Stimulated activated CD8-positive, alpha-beta memory T cell treated with anti-CD3 and anti-CD28 coated beads, Interleukin-4, amount 100 ng/mL, for 4 hours (primary cell): ENCODE data around the gene ADAMTS14.
"Not testable (repeated sequence)": the region's sequence is repeated elsewhere in the genome, so short reads cannot be mapped to it uniquely, and the experiment has no call there.

Source experiments
- DNase-seq, 2 donors: peaks; one replicate each; pipeline ENCODE4 v3.0.0-alpha.2; 2020; ENCODE audit warnings: low read depth in 2 of 2, low spot score in 1 of 2

The ADAMTS14 gene

DNA sequence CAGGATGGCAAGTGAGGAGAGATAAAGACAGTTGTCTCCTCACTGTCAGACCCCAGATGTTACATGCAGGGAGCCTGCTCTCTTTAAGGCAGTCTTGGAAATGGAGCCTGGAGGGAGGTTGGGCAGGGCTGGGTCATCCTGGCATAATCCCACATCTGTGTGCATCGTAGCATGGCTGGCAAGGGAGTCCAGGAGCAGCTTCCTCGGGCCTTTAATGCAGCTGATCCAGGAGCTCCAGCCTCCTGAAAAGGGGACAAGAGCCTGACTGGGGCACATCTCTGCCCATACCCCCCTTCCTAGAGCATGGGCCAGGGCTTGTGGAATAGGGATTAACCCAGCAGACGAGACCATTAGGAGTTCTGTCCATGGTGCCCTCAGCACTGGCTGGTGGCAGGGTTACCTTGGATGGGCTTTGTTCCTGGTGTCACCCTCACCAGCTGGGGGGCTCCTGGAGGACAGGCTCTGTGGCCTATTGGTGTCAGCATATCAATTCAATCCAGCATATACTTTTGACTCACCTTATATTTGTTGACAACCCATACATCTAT is 77.9 kb downstream of the ADAMTS14 start:
- DNase-seq: no peak

GRCh38 chr10:70751356-70751755 is 79.0 kb downstream of the ADAMTS14 start:
- no peak for DNase-seq

DNA sequence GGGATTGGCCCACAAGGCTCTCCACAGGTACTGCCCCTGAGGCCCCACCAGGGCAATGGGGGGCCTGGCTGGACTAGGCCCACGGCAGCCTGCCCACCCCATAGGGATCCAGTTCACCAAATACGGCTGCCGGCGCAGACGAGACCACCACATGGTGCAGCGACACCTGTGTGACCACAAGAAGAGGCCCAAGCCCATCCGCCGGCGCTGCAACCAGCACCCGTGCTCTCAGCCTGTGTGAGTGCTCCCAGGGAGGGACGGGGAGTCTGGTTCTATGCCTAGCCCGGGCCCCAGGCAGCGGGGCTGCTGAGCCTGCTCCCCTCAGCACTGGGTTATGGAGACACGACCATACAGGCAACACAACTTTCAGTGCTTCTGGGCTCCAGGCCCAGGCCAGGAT is 79.7 kb downstream of the ADAMTS14 start:
- no peak for DNase-seq

DNA sequence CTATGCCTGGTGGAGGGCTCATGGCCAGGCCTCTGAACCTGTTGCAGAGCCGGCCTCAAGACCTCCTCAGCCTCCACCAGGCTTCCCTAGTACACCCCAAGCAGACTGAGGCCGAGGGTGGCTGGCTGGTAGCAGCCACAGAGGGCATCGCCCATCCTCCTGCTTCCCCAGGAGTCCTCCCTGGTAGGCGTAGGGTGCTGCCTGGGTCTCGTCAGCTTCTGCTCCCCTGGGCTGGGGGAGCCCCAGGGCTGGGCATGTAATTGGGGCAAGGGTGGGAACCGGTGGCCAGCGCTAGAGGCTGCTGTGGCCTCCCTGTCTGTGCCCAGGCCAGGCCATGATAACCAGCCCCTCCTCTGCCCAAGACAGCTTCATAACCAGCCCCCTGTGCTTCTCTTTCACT is 80.3 kb downstream of the ADAMTS14 start:
- no peak for DNase-seq

GRCh38 chr10:70753026-70753663 is 80.8 kb downstream of the ADAMTS14 start:
- DNase-seq: no peak

DNA sequence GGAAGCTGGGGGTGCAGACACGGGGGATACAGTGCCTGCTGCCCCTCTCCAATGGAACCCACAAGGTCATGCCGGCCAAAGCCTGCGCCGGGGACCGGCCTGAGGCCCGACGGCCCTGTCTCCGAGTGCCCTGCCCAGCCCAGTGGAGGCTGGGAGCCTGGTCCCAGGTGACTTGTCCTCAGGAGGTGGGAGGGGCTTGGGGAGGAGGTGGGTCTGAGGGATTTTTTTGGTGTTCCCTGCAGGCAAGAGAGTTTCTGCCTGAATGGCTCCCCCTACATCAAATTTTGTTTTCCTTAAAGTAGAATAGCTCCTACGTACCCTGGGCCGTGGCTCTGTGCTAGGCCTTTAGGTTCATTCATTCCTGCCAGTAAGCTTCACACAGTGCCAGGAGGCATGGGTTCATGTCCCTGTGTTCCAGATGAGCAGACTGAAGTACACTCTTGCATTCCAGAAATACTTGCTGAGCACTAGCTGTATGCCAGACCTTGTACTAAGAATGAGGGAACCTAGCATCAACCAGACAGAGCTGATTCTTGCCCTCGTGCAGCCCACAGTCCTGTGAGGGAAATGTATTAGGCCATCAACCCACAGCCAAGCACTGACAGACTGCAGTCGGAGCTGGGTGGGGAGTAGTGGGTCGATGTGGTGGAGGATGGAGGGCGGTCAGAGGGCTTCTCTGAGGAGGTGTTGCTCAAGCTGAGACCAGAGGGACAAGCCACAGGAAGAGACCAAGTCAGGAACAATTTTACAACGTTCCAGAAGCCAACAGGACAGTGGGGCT is 81.7 kb downstream of the ADAMTS14 start:
- DNase-seq: no peak

DNA sequence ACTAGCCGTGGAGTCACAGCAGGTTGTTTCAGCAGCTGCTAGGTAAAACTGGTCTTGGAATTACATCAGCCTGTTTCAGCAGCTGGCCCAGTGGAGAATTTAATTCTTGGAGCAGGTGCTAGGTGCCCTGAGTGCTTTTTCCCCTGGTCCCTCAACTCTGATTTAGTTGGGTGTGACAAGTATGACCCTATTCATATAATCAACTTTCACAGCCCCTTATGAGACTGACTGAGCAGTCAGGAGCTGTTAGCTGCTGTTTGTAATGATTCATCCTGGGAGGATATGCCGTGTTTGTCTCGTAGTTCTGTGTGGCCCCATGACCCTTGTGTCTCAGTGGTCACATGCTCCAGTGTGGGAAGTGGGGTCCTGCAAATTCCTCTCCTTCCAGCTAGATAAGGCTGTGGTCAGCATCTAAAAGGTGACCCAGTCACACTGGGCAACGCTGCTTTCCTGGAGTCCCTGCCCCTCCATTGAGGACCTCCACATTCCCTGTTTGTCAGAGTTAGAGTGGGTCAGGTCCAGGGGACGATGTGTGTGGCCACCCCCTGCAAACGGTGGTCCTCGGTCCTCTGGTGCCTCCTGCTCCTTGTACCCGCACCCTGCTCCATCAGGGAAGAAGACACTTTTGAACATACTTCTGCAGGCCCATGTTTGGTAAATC is 84.5 kb downstream of the ADAMTS14 start:
- DNase-seq: no peak

DNA sequence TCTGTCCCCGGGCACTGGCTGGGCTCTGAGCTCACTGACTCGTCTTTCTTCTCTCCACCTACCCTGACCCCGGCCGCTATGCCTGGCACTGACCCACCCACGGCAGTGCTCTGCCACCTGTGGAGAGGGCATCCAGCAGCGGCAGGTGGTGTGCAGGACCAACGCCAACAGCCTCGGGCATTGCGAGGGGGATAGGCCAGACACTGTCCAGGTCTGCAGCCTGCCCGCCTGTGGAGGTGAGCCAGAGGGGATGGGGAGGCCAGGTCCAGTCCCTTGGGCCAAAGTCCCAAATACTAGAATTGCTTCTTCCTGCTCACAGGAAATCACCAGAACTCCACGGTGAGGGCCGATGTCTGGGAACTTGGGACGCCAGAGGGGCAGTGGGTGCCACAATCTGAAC is 85.5 kb downstream of the ADAMTS14 start:
- DNase-seq: no peak

GRCh38 chr10:70758757-70759514 is 86.6 kb downstream of the ADAMTS14 start:
- DNase-seq: peak; percentile 40 to 44

DNA sequence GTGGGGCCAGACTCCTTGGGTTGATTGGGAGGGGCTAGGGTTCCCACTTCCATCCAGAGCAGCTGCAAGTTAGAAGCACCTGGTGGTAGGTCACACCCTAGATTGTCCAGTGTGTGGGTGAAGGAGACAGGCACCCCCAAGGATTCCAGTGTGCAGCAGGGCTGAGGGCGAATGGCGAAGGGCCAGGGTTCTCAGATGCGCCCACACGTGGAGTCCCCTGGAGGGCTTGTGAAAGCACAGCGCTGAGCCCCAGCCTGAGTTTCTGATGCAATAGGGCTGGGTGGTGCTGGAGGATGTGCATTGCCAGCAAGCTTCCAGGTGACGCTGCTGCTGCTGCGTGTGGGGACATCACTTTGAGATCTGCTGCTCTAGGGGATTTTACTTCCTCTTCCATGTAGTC is 87.5 kb downstream of the ADAMTS14 start:
- no peak for DNase-seq

DNA sequence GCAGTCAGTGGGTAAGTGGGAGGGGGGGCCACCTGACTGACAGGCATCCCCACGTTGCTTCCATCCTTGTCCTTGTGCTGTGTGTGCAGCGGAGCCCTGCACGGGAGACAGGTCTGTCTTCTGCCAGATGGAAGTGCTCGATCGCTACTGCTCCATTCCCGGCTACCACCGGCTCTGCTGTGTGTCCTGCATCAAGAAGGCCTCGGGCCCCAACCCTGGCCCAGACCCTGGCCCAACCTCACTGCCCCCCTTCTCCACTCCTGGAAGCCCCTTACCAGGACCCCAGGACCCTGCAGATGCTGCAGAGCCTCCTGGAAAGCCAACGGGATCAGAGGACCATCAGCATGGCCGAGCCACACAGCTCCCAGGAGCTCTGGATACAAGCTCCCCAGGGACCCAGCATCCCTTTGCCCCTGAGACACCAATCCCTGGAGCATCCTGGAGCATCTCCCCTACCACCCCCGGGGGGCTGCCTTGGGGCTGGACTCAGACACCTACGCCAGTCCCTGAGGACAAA is 88.0 kb downstream of the ADAMTS14 start:
- DNase-seq: no peak

DNA sequence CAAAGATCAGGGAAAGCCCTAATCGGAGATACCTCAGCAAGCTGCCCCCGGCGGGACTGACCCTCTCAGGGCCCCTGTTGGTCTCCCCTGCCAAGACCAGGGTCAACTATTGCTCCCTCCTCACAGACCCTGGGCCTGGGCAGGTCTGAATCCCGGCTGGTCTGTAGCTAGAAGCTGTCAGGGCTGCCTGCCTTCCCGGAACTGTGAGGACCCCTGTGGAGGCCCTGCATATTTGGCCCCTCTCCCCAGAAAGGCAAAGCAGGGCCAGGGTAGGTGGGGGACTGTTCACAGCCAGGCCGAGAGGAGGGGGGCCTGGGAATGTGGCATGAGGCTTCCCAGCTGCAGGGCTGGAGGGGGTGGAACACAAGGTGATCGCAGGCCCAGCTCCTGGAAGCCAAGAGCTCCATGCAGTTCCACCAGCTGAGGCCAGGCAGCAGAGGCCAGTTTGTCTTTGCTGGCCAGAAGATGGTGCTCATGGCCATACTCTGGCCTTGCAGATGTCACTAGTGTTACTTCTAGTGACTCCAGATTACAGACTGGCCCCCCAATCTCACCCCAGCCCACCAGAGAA is 88.8 kb downstream of the ADAMTS14 start:
- DNase-seq: no peak

- no peak for DNase-seq
These were observed 89.5 kb downstream of the ADAMTS14 start for GRCh38 chr10:70761727-70762350.

DNA sequence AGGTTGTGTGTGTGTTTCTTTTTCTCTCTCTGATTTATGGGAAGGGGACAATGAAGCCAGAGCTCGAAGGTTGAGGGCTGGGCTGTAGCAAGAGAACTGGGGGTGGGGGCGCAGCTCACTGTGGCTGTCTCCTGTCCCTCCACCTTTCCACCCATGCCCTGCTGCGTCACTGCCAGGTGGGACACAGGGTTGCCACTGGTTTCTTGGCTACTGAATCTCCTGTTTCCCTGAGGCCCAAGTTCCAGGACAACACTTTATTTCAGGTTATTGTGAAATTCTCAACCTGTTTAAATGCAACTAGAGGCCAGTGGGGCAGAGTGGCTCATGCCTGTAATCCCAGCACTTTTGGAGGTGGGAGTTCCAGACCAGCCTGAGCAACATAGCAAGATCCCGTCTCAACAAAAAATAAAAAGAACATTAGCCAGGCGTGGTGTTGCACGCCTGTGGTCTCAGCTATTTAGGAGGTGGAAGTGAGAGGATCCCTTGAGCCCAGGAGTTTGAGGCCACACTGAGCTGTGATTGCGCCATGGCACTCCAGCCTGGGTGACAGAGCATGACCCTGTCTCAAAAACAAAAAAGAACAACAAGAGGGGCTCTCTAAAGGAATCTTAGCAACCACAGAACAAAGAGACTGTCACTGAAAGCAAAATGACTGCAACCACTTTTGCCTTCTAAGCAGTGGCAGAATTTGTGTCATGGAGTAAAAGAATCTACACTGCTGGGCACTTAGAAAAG is 90.3 kb downstream of the ADAMTS14 start:
- no peak for DNase-seq

DNA sequence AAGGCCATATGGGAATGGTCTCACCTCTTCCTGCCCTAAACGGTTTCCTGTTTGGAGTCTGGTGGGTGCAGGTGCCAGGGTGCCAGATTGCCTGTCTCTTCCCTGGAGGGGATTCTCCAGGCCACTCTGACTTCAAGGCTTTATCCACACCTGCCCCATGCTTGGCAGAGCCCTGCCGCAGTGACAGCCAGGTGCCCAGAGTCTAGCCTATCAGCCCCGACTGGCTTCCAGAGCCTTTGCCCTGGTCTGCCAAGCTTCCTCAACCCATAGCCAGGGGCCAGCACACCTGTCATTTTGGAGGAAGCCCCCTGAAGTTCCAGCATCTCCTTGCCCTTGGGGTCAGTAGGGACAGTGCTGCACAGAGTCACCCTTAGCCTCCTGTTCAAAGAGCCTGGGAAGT is 91.3 kb downstream of the ADAMTS14 start:
- no peak for DNase-seq

- DNase-seq: no peak
These were observed 93.7 kb downstream of the ADAMTS14 start for GRCh38 chr10:70765794-70766594.

GRCh38 chr10:70768026-70768685 is 95.8 kb downstream of the ADAMTS14 start:
- not testable (repeated sequence) for DNase-seq

DNA sequence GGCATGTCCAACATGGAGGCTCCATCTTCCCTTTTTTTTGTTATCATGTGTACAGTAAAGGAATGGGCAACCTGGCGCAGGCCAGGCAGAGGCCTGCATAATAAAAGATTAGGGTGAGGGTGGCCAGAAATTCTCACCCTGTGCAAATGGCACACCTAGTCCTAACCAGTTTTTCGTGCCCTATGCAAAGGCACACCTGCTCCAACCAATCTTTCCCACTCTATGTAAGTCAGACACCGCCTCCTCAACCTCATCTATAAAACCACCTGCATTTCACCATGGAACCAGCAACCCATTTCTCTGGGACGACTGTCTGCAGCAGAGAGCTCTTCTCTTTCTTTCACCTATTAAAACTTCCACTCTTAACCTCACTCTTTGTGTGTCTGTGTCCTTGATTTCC is 96.8 kb downstream of the ADAMTS14 start:
- no peak for DNase-seq
